ENCODE results near the gene IMMP1L. TPM values are rescaled to one million over a fixed set of nuclear protein-coding genes. Genes with fewer than 3 reads are reported as not detected.

IMMP1L gene
- total and polyA plus RNA-seq, 2 of the 8 experiments (the other 6 are each of a cell fraction or from before 2014, with no cell fraction given): 27.4 to 47.7 TPM

DNA sequence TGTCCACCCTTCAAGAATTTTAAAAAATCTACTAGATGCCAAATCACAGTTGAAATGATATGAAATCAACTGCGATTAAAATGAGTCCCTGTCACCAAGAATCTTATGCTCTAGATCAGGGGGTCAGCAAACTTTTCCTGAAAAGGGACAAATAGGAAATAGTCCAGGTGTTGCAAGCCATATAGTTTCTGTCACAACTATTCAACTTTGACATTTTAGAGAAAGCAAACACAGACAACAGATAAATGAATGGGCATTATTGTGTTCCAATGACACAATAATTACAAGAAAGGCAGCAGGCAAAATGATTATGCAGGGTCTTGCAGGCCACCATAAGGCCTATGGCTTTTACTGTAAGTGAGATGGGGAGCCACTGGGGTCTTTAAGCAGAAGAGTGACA lies 58.6 kb downstream of the IMMP1L start (continued):
- TF ChIP-seq GTF2F1 (IDR thresholded peaks at IDR 0.05; ENCODE audit: borderline replicate concordance, low read depth, low read length): no peak
- TF ChIP-seq MAFK (IDR thresholded peaks at IDR 0.05; ENCODE audit: low read depth, low read length): no peak
- no peak for TF ChIP-seq FOSL1 (IDR thresholded peaks at IDR 0.05; ENCODE audit: insufficient read depth, low read depth, low read length)
- no peak for TF ChIP-seq JUN (IDR thresholded peaks at IDR 0.05; ENCODE audit: low read depth, low read length)
- no peak for TF ChIP-seq CREB1 (IDR thresholded peaks at IDR 0.05)

Measured in H1 (cell line).